ENCODE data around the gene FCER2. TPM values are rescaled to one million over a fixed set of nuclear protein-coding genes. Genes with fewer than 3 reads are reported as not detected.

Gene FCER2
- total and polyA plus RNA-seq, 2 of the 13 experiments (the other 11 are each of a cell fraction or from before 2014, with no cell fraction given): not detected

- TF ChIP-seq KAT2B (IDR thresholded peaks at IDR 0.05; ENCODE audit: borderline replicate concordance, low read depth, low read length) (no peak), ZFP1 (CRISPR knock-in tag; IDR thresholded peaks at IDR 0.05) (no peak), HOXD1 (CRISPR knock-in tag; IDR thresholded peaks at IDR 0.05) (0 out of 2 replicates have a peak, but pooled peaks have one; percentile 57), EHMT2 (IDR thresholded peaks at IDR 0.05; ENCODE audit: borderline replicate concordance, low read depth, low read length) (no peak), ZNF33B (CRISPR knock-in tag; IDR thresholded peaks at IDR 0.05) (0 out of 2 replicates have a peak, but pooled peaks have one; percentile 48), PCBP2 (optimal IDR thresholded peaks at IDR 0.05; ENCODE audit: low read depth, low read length, poor library complexity, severe bottlenecking) (no peak), POLR2AphosphoS5 (IDR thresholded peaks at IDR 0.05; ENCODE audit: low read depth, low read length) (peak; percentile 70; the same call in 1 of the 2 replicates), ZNF264 (CRISPR knock-in tag; IDR thresholded peaks at IDR 0.05) (no peak), DR1 (CRISPR knock-in tag; IDR thresholded peaks at IDR 0.05) (no peak), NFATC3 (CRISPR knock-in tag; IDR thresholded peaks at IDR 0.05) (0 out of 2 replicates have a peak, but pooled peaks have one; percentile 43), ZFAT (CRISPR knock-in tag; conservative IDR thresholded peaks at IDR 0.05) (no peak), NR1H2 (CRISPR knock-in tag; IDR thresholded peaks at IDR 0.05; ENCODE audit: borderline replicate concordance, low read depth) (no peak), SIN3A (IDR thresholded peaks at IDR 0.05; ENCODE audit: borderline replicate concordance, low read depth, low read length) (peak; percentile 51; the same call in 1 of the 2 replicates), SP140L (CRISPR knock-in tag; IDR thresholded peaks at IDR 0.05; ENCODE audit: borderline replicate concordance) (no peak), ZNF607 (CRISPR knock-in tag; IDR thresholded peaks at IDR 0.05; ENCODE audit: borderline replicate concordance) (peak; percentile 69; the same call in 1 of the 2 replicates), CREM (IDR thresholded peaks at IDR 0.05) (no peak), CREM (CRISPR knock-in tag; IDR thresholded peaks at IDR 0.05) (no peak), GATA4 (IDR thresholded peaks at IDR 0.05; ENCODE audit: borderline replicate concordance, low read depth) (no peak), ZNF232 (CRISPR knock-in tag; IDR thresholded peaks at IDR 0.05; ENCODE audit: borderline replicate concordance) (0 out of 2 replicates have a peak, but pooled peaks have one; percentile 44), ZNF10 (CRISPR knock-in tag; IDR thresholded peaks at IDR 0.05; ENCODE audit: borderline replicate concordance, low read depth) (no peak), ZNF704 (CRISPR knock-in tag; IDR thresholded peaks at IDR 0.05; ENCODE audit: borderline replicate concordance) (peak; percentile 68; the same call in 1 of the 2 replicates), ZNF530 (CRISPR knock-in tag; IDR thresholded peaks at IDR 0.05; ENCODE audit: low read depth) (no peak), ZNF263 (CRISPR knock-in tag; IDR thresholded peaks at IDR 0.05) (no peak), DMAP1 (CRISPR knock-in tag; IDR thresholded peaks at IDR 0.05) (no peak; the same call in 1 of the 2 replicates), ZNF121 (CRISPR knock-in tag; IDR thresholded peaks at IDR 0.05) (peak; percentile 78; the same call in 1 of the 2 replicates), SALL2 (CRISPR knock-in tag; IDR thresholded peaks at IDR 0.05) (peak; percentile 79; the same call in 1 of the 2 replicates), KLF13 (CRISPR knock-in tag; IDR thresholded peaks at IDR 0.05) (0 out of 2 replicates have a peak, but pooled peaks have one; percentile 14), MTF1 (CRISPR knock-in tag; IDR thresholded peaks at IDR 0.05) (no peak), SSRP1 (CRISPR knock-in tag; IDR thresholded peaks at IDR 0.05) (no peak), U2AF1 (optimal IDR thresholded peaks at IDR 0.05; ENCODE audit: low read depth, low read length) (no peak), ZNF124 (CRISPR knock-in tag; IDR thresholded peaks at IDR 0.05) (no peak), ZGPAT (CRISPR knock-in tag; IDR thresholded peaks at IDR 0.05) (peak; percentile 66; the same call in 1 of the 2 replicates)
Observed at GRCh38 chr19:7680606-7681339, 21.2 kb downstream of the FCER2 start, which contains the start of gene TRAPPC5 (continued).
